Liver (tissue), 3 donors: Measurements from ENCODE around the gene SH3BP5.

Experiments used
- CTCF ChIP-seq: fragments of 150-350 bp; IDR thresholded peaks from 2 replicates; pipeline ENCODE4 v1.5.1; 2017; ENCODE audit warnings: improper control_type of control experiment, low read depth, low read length; ENCODE audit not compliant: missing input control
- EGR1 ChIP-seq, 2 donors: IDR thresholded peaks; 2 replicates each; pipeline ENCODE4 v1.6.1; 2016 to 2018; ENCODE audit warnings: antibody characterized with exemption in 2 of 2, low read depth in 2 of 2
- FOXA1 ChIP-seq: IDR thresholded peaks from 2 replicates; pipeline ENCODE4 v1.6.1; 2016; ENCODE audit warnings: antibody characterized with exemption
- GABPA ChIP-seq, 2 donors: IDR thresholded peaks in 1 of 2; conservative IDR thresholded peaks in 1 of 2; 2 replicates each; pipeline ENCODE4 v1.6.1; 2016; ENCODE audit warnings: antibody characterized with exemption in 2 of 2, mild to moderate bottlenecking in 1 of 2, moderate library complexity in 1 of 2
- HNF4A ChIP-seq, 2 donors: conservative IDR thresholded peaks; 2 replicates each; pipeline ENCODE4 v1.6.1; 2016; ENCODE audit warnings: antibody characterized with exemption in 2 of 2, mild to moderate bottlenecking in 2 of 2
- JUND ChIP-seq, 2 donors: IDR thresholded peaks; 2 replicates each; pipeline ENCODE4 v1.6.1; 2016; ENCODE audit warnings: antibody characterized with exemption in 2 of 2
- RAD21 ChIP-seq, 2 donors: IDR thresholded peaks; 2 replicates each; pipeline ENCODE4 v1.6.1; 2016; ENCODE audit warnings: antibody characterized with exemption in 2 of 2, mild to moderate bottlenecking in 2 of 2
- RXRA ChIP-seq, 2 donors: IDR thresholded peaks; 2 replicates each; pipeline ENCODE4 v1.6.1; 2017 to 2018; ENCODE audit warnings: antibody characterized with exemption in 2 of 2, mild to moderate bottlenecking in 1 of 2
- TAF1 ChIP-seq: conservative IDR thresholded peaks from 2 replicates; pipeline ENCODE4 v1.6.1; 2016; ENCODE audit warnings: antibody characterized with exemption, mild to moderate bottlenecking
- YY1 ChIP-seq: IDR thresholded peaks from 2 replicates; pipeline ENCODE4 v1.6.1; 2016; ENCODE audit warnings: antibody characterized with exemption, mild to moderate bottlenecking
- ZBTB33 ChIP-seq: IDR thresholded peaks from 2 replicates; pipeline ENCODE4 v1.6.1; 2016; ENCODE audit warnings: antibody characterized with exemption
- TF ChIP-seq, protein P1 (sequence below): IDR thresholded peaks from 2 replicates; pipeline ENCODE4 v1.6.1; 2016; ENCODE audit warnings: antibody characterized with exemption
- TF ChIP-seq, protein P2 (sequence below): IDR thresholded peaks from 2 replicates; pipeline ENCODE4 v1.6.1; 2016; ENCODE audit warnings: antibody characterized with exemption, mild to moderate bottlenecking
- TF ChIP-seq, protein P3 (sequence below): IDR thresholded peaks from 2 replicates; pipeline ENCODE4 v1.6.1; 2016; ENCODE audit warnings: antibody characterized with exemption
- donor health status: healthy.
- donor health status: healthy.

- no peak for TF ChIP-seq CTCF
- no peak for TF ChIP-seq GABPA (IDR thresholded peaks at IDR 0.05 in 1 of 2, conservative IDR thresholded peaks at IDR 0.05 in 1 of 2)
- TF ChIP-seq, protein P1, sequence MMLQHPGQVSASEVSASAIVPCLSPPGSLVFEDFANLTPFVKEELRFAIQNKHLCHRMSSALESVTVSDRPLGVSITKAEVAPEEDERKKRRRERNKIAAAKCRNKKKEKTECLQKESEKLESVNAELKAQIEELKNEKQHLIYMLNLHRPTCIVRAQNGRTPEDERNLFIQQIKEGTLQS: no peak
- TF ChIP-seq ZBTB33: no peak
- TF ChIP-seq, protein P2, sequence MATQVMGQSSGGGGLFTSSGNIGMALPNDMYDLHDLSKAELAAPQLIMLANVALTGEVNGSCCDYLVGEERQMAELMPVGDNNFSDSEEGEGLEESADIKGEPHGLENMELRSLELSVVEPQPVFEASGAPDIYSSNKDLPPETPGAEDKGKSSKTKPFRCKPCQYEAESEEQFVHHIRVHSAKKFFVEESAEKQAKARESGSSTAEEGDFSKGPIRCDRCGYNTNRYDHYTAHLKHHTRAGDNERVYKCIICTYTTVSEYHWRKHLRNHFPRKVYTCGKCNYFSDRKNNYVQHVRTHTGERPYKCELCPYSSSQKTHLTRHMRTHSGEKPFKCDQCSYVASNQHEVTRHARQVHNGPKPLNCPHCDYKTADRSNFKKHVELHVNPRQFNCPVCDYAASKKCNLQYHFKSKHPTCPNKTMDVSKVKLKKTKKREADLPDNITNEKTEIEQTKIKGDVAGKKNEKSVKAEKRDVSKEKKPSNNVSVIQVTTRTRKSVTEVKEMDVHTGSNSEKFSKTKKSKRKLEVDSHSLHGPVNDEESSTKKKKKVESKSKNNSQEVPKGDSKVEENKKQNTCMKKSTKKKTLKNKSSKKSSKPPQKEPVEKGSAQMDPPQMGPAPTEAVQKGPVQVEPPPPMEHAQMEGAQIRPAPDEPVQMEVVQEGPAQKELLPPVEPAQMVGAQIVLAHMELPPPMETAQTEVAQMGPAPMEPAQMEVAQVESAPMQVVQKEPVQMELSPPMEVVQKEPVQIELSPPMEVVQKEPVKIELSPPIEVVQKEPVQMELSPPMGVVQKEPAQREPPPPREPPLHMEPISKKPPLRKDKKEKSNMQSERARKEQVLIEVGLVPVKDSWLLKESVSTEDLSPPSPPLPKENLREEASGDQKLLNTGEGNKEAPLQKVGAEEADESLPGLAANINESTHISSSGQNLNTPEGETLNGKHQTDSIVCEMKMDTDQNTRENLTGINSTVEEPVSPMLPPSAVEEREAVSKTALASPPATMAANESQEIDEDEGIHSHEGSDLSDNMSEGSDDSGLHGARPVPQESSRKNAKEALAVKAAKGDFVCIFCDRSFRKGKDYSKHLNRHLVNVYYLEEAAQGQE: no peak
- TF ChIP-seq RXRA (IDR thresholded peaks at IDR 0.05): no peak
- TF ChIP-seq EGR1 (IDR thresholded peaks at IDR 0.05; ENCODE audit: low read depth in 2 of 2): no peak
- TF ChIP-seq TAF1: no peak
- no peak for TF ChIP-seq FOXA1
- no peak for TF ChIP-seq RAD21 (IDR thresholded peaks at IDR 0.05)
- TF ChIP-seq HNF4A (conservative IDR thresholded peaks at IDR 0.05): no peak
- no peak for TF ChIP-seq JUND (IDR thresholded peaks at IDR 0.05)
- no peak for TF ChIP-seq YY1
- TF ChIP-seq, protein P3, sequence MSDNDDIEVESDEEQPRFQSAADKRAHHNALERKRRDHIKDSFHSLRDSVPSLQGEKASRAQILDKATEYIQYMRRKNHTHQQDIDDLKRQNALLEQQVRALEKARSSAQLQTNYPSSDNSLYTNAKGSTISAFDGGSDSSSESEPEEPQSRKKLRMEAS: no peak
Measured at GRCh38 chr3:15347737-15348110, 15.3 kb upstream of the SH3BP5 start.
